Right lobe of liver (tissue), 4 donors: ENCODE data around the gene BORCS5.

ENCODE experiments used
- POLR2A ChIP-seq: fragments of 450-650 bp; IDR thresholded peaks from one replicate; pipeline ENCODE4 v1.6.1; 2017; ENCODE audit warnings: antibody characterized with exemption, mild to moderate bottlenecking
- TF ChIP-seq, protein P1 (sequence below), 4 donors: fragments of 200-600 bp in 3 of 4; fragments of 450-650 bp in 1 of 4; IDR thresholded peaks; one replicate each; pipeline versions ENCODE4 v1.5.1 to v1.8.0; 2016 to 2022; ENCODE audit warnings: antibody characterized with exemption in 4 of 4, mild to moderate bottlenecking in 2 of 4
- donor health status: DM: no; HTN: no; CAD: no.
- donor health status: DM: no; HTN: no; CAD: no.
- donor health status: DM: no; HTN: yes; CAD: no.

DNA sequence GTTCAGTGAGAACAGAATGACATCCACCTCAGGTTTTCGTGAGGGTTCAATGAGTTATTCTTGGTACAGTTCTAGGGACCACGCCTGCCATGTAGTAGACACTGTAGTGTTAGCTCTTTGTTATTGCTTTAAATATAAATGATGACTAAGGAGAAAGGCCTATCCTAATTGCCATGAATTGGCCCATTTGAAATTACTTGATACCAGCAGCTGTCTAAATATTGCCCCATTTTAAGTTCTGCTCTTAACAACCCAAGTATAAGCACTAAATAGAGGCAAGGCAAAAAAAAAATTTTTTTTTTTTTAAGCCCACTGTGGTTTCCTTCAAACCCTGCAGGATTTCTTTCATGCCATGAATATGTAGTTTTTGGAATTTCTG, 84.5 kb downstream of the BORCS5 start:
- TF ChIP-seq, protein P1, sequence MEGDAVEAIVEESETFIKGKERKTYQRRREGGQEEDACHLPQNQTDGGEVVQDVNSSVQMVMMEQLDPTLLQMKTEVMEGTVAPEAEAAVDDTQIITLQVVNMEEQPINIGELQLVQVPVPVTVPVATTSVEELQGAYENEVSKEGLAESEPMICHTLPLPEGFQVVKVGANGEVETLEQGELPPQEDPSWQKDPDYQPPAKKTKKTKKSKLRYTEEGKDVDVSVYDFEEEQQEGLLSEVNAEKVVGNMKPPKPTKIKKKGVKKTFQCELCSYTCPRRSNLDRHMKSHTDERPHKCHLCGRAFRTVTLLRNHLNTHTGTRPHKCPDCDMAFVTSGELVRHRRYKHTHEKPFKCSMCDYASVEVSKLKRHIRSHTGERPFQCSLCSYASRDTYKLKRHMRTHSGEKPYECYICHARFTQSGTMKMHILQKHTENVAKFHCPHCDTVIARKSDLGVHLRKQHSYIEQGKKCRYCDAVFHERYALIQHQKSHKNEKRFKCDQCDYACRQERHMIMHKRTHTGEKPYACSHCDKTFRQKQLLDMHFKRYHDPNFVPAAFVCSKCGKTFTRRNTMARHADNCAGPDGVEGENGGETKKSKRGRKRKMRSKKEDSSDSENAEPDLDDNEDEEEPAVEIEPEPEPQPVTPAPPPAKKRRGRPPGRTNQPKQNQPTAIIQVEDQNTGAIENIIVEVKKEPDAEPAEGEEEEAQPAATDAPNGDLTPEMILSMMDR (IDR thresholded peaks at IDR 0.05) = no peak
- TF ChIP-seq POLR2A = no peak
